M059J (cell line): ENCODE results near the gene MAG. TPM values are rescaled to one million over a fixed set of nuclear protein-coding genes. Genes with fewer than 3 reads are reported as not detected.
"Not testable (repeated sequence)": the region's sequence is repeated elsewhere in the genome, so short reads cannot be mapped to it uniquely, and the experiment has no call there.

Source experiments
- DNase-seq: peaks from one replicate; pipeline ENCODE4 v3.0.0-alpha.2; 2012; ENCODE audit warnings: low read depth
- total RNA-seq: library from RNA; depleted of rRNA; stranded (reverse); fragments of >200 nt; shearing (Covaris generic); gene quantifications from 2 replicates; pipeline ENCODE4 v1.2.3, GENCODE V29; 2014

MAG gene
- total RNA-seq, 1 experiment from 2014 or later = not detected

GRCh38 chr19:35344511-35345031 lies 52.6 kb downstream of the MAG start:
- no peak for DNase-seq

GRCh38 chr19:35345671-35346111 lies 53.7 kb downstream of the MAG start:
- DNase-seq = no peak

GRCh38 chr19:35346193-35347052 lies 54.5 kb downstream of the MAG start:
- no peak for DNase-seq

- DNase-seq = peak; percentile 27
Observed at GRCh38 chr19:35347171-35347929, 55.4 kb downstream of the MAG start, which contains the start of gene FFAR1. Gene FFAR1, plus strand, starts transcription at chr19:35347902. Its CDS starts 3,650 bp downstream, at chr19:35351552.

GRCh38 chr19:35347930-35348298 lies 56.0 kb downstream of the MAG start:
- no peak for DNase-seq

GRCh38 chr19:35348911-35349611 lies 57.1 kb downstream of the MAG start:
- DNase-seq = no peak

GRCh38 chr19:35349614-35350521 lies 57.9 kb downstream of the MAG start:
- no peak for DNase-seq

- no peak for DNase-seq
Observed at GRCh38 chr19:35350591-35350990, 58.6 kb downstream of the MAG start.

GRCh38 chr19:35351411-35352176 lies 59.6 kb downstream of the MAG start:
- no peak for DNase-seq

GRCh38 chr19:35352177-35352447 lies 60.2 kb downstream of the MAG start:
- DNase-seq = no peak

GRCh38 chr19:35352448-35353304 lies 60.7 kb downstream of the MAG start:
- peak; percentile 64 for DNase-seq

GRCh38 chr19:35353635-35354034 lies 61.7 kb downstream of the MAG start:
- no peak for DNase-seq

- no peak for DNase-seq
Observed at GRCh38 chr19:35354898-35355297, 62.9 kb downstream of the MAG start.

GRCh38 chr19:35355791-35356460 lies 64.0 kb downstream of the MAG start:
- no peak for DNase-seq

GRCh38 chr19:35357867-35358573 lies 66.1 kb downstream of the MAG start, which contains the start of gene FFAR3:
Gene FFAR3, plus strand, starts transcription at chr19:35358460. Its CDS starts 431 bp downstream, at chr19:35358891.
- DNase-seq = no peak

GRCh38 chr19:35358834-35359233 lies 66.9 kb downstream of the MAG start:
- DNase-seq = not testable (repeated sequence)

- not testable (repeated sequence) for DNase-seq
Observed at GRCh38 chr19:35359395-35359794, 67.4 kb downstream of the MAG start.

- not testable (repeated sequence) for DNase-seq
Observed at GRCh38 chr19:35360081-35360480, 68.1 kb downstream of the MAG start.
